ENCODE results near the gene MYRF.

DNA sequence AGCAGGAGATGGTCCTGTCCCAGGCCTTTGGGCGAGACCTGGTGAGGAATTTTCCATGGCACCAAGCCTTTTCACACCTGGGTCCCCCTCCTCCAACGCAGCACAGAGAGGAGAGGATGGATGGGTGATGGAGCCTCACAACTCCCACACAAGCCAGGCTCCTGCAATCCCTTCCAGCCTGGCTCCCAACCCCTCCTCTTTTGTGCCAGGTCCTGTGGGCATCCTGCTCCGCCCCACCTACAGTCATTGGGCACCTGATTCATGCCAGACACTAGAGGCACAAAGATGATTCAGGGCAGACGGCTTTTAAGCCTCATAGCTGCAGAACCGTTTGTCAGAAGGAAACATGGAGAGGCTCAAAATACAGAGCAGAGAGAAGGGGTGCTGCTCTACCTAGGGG is 16.1 kb upstream of the MYRF start:
- TF ChIP-seq ZNF24 (tag by site-specific recombination; IDR thresholded peaks at IDR 0.05) (no peak), ZBTB17 (tag by site-specific recombination; IDR thresholded peaks at IDR 0.05) (no peak), ZNF266 (tag by site-specific recombination; IDR thresholded peaks at IDR 0.05; ENCODE audit: low read depth) (no peak), SP2 (tag by site-specific recombination; IDR thresholded peaks at IDR 0.05) (no peak), ZNF202 (tag by site-specific recombination; IDR thresholded peaks at IDR 0.05; ENCODE audit: borderline replicate concordance) (no peak), CTCF (tag by site-specific recombination; IDR thresholded peaks at IDR 0.05) (no peak), SETDB1 (IDR thresholded peaks at IDR 0.05; ENCODE audit: insufficient read length, low read length) (no peak), ZNF184 (tag by site-specific recombination; IDR thresholded peaks at IDR 0.05) (no peak), ZNF629 (tag by site-specific recombination; IDR thresholded peaks at IDR 0.05) (no peak), KLF10 (tag by site-specific recombination; IDR thresholded peaks at IDR 0.05) (no peak), ZNF501 (tag by site-specific recombination; IDR thresholded peaks at IDR 0.05) (no peak), ZNF174 (tag by site-specific recombination; IDR thresholded peaks at IDR 0.05) (no peak)
- TF ChIP-seq, protein P1, sequence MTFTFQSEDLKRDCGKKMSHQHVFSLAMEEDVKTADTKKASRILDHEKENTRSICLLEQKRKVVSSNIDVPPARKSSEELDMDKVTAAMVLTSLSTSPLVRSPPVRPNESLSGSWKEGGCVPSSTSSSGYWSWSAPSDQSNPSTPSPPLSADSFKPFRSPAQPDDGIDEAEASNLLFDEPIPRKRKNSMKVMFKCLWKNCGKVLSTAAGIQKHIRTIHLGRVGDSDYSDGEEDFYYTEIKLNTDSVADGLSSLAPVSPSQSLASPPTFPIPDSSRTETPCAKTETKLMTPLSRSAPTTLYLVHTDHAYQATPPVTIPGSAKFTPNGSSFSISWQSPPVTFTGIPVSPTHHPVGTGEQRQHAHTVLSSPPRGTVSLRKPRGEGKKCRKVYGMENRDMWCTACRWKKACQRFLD (tag by site-specific recombination; IDR thresholded peaks at IDR 0.05), result no peak
